ES-I3 (cell line): ENCODE results near the gene ANO1.
"Not testable (repeated sequence)": the region's sequence is repeated elsewhere in the genome, so short reads cannot be mapped to it uniquely, and the experiment has no call there.

Experiments used
- H3K36me3 ChIP-seq: 2 replicates; pipeline ENCODE4 v1.6.1; 2013; ENCODE audit warnings: mild to moderate bottlenecking, low read length, control low read depth, moderate library complexity; ENCODE audit not compliant: insufficient read depth
- H3K4me1 ChIP-seq: 2 replicates; pipeline ENCODE4 v1.6.1; 2013; ENCODE audit warnings: mild to moderate bottlenecking, control low read depth, low read length; ENCODE audit not compliant: insufficient read depth
- H3K9ac ChIP-seq: 2 replicates; pipeline ENCODE4 v1.6.1; 2013; ENCODE audit warnings: low read depth, mild to moderate bottlenecking, low read length, moderate library complexity
- H3K9me3 ChIP-seq: 2 replicates; pipeline ENCODE4 v1.6.1; 2013; ENCODE audit warnings: mild to moderate bottlenecking, low read length, moderate library complexity; ENCODE audit not compliant: control insufficient read depth, insufficient read depth

Gene ANO1

GRCh38 chr11:70078095-70078780 is at the start of gene ANO1:
TSS of gene ANO1 (plus strand) at chr11:70078317. CDS start at chr11:70078607, 290 bp downstream.
- Histone ChIP-seq H3K9ac (peak within 1 kb of the TSS; percentile 46; the same call in 1 of the 2 replicates), H3K4me1 (peaks cover 8% of the 10 kb centered on the region; the same call in 1 of the 2 replicates), H3K9me3 (no peaks in the 10 kb centered on the region), H3K36me3 (no peaks in the 10 kb centered on the region)

GRCh38 chr11:70029115-70029860 is 48.8 kb upstream of the ANO1 start:
- Histone ChIP-seq H3K4me1 (peaks cover 6% of the 10 kb centered on the region; the same call in 1 of the 2 replicates), H3K36me3 (no peaks in the 10 kb centered on the region), H3K9me3 (no peaks in the 10 kb centered on the region), H3K9ac (no peak overlapping the region)

- Histone ChIP-seq H3K9me3 (no peaks in the 10 kb centered on the region), H3K4me1 (peaks cover 6% of the 10 kb centered on the region; the same call in 1 of the 2 replicates), H3K36me3 (no peaks in the 10 kb centered on the region), H3K9ac (no peak overlapping the region)
Observed at GRCh38 chr11:70029861-70030380, 48.2 kb upstream of the ANO1 start.

- no peak overlapping the region for H3K9ac ChIP-seq
- peaks cover 6% of the 10 kb centered on the region; the same call in 1 of the 2 replicates for H3K4me1 ChIP-seq
- H3K36me3 ChIP-seq: no peaks in the 10 kb centered on the region
- no peaks in the 10 kb centered on the region for H3K9me3 ChIP-seq
Observed at GRCh38 chr11:70030412-70030811, 47.7 kb upstream of the ANO1 start.

- Histone ChIP-seq H3K36me3 (no peaks in the 10 kb centered on the region), H3K9me3 (no peaks in the 10 kb centered on the region)
Observed at GRCh38 chr11:70031631-70032469, 46.3 kb upstream of the ANO1 start.

GRCh38 chr11:70032470-70032795 is 45.7 kb upstream of the ANO1 start:
- Histone ChIP-seq H3K4me1 (peaks cover 6% of the 10 kb centered on the region; the same call in 1 of the 2 replicates), H3K36me3 (no peaks in the 10 kb centered on the region), H3K9me3 (no peaks in the 10 kb centered on the region), H3K9ac (no peak overlapping the region)

More at GRCh38 chr11:70031631-70032469, 46.3 kb upstream of the ANO1 start:
- Histone ChIP-seq H3K9ac (no peak overlapping the region), H3K4me1 (peaks cover 6% of the 10 kb centered on the region; the same call in 1 of the 2 replicates)

- no peaks in the 10 kb centered on the region for H3K9me3 ChIP-seq
- H3K4me1 ChIP-seq: peaks cover 6% of the 10 kb centered on the region; the same call in 1 of the 2 replicates
- no peak overlapping the region for H3K9ac ChIP-seq
- no peaks in the 10 kb centered on the region for H3K36me3 ChIP-seq
Observed at GRCh38 chr11:70032943-70033710, 45.0 kb upstream of the ANO1 start.

- Histone ChIP-seq H3K9ac (no peak overlapping the region), H3K36me3 (no peaks in the 10 kb centered on the region), H3K9me3 (peaks cover 3% of the 10 kb centered on the region; the same call in 1 of the 2 replicates), H3K4me1 (peaks cover 6% of the 10 kb centered on the region; the same call in 1 of the 2 replicates)
Observed at GRCh38 chr11:70033711-70034070, 44.4 kb upstream of the ANO1 start.

GRCh38 chr11:70034740-70035365 is 43.3 kb upstream of the ANO1 start:
- peaks cover 14% of the 10 kb centered on the region for H3K9me3 ChIP-seq
- no peak overlapping the region for H3K9ac ChIP-seq
- no peaks in the 10 kb centered on the region for H3K36me3 ChIP-seq
- H3K4me1 ChIP-seq: no peaks in the 10 kb centered on the region

GRCh38 chr11:70035665-70036064 is 42.5 kb upstream of the ANO1 start:
- not testable (repeated sequence) for H3K4me1 ChIP-seq, H3K9ac ChIP-seq, H3K36me3 ChIP-seq
- peaks cover 15% of the 10 kb centered on the region for H3K9me3 ChIP-seq

- no peak overlapping the region for H3K9ac ChIP-seq
- peaks cover 17% of the 10 kb centered on the region for H3K9me3 ChIP-seq
- H3K36me3 ChIP-seq: no peaks in the 10 kb centered on the region
- H3K4me1 ChIP-seq: no peaks in the 10 kb centered on the region
Observed at GRCh38 chr11:70036971-70037882, 40.9 kb upstream of the ANO1 start.

- no peaks in the 10 kb centered on the region for H3K4me1 ChIP-seq
- no peaks in the 10 kb centered on the region for H3K36me3 ChIP-seq
- H3K9me3 ChIP-seq: peaks cover 27% of the 10 kb centered on the region
- H3K9ac ChIP-seq: no peak overlapping the region
Observed at GRCh38 chr11:70038034-70038834, 39.9 kb upstream of the ANO1 start.
